Brain microvascular endothelial cell (primary cell): Measurements from ENCODE around the gene EPPIN.
"Not testable (repeated sequence)": the region's sequence is repeated elsewhere in the genome, so short reads cannot be mapped to it uniquely, and the experiment has no call there.

Experiments
- DNase-seq: peaks from one replicate; pipeline ENCODE4 v3.0.0-alpha.2; 2020
- H3K27ac ChIP-seq: fragments of 250-450 bp; sonication (Bioruptor Pico); 2 replicates; pipeline ENCODE4 v1.5.1; 2020; ENCODE audit warnings: mild to moderate bottlenecking, moderate library complexity
- H3K27me3 ChIP-seq: fragments of 250-450 bp; sonication (Bioruptor Pico); replicated peaks from 2 replicates; pipeline ENCODE4 v1.5.1; 2020; ENCODE audit warnings: mild to moderate bottlenecking
- H3K36me3 ChIP-seq: fragments of 250-450 bp; sonication (Bioruptor Pico); replicated peaks from 2 replicates; pipeline ENCODE4 v1.5.1; 2020; ENCODE audit warnings: mild to moderate bottlenecking
- H3K4me3 ChIP-seq: 2 replicates; pipeline ENCODE4 v1.5.1; 2011; ENCODE audit warnings: low read depth, mild to moderate bottlenecking, control low read depth, low read length, moderate library complexity
- in situ Hi-C: cut with HindIII; loops from 2 replicates; pipeline ENCODE4 v1.10.0; 2017; ENCODE audit warnings: low sequenced_read_pairs, low pct_ligation_motif_present
- TF ChIP-seq, protein P1 (sequence below): IDR thresholded peaks from 2 replicates; pipeline ENCODE4 v1.5.1; 2011; ENCODE audit warnings: low read depth, mild to moderate bottlenecking, moderate library complexity, low read length, control low read depth, inconsistent platforms; ENCODE audit errors: missing control alignments

Gene EPPIN

DNA sequence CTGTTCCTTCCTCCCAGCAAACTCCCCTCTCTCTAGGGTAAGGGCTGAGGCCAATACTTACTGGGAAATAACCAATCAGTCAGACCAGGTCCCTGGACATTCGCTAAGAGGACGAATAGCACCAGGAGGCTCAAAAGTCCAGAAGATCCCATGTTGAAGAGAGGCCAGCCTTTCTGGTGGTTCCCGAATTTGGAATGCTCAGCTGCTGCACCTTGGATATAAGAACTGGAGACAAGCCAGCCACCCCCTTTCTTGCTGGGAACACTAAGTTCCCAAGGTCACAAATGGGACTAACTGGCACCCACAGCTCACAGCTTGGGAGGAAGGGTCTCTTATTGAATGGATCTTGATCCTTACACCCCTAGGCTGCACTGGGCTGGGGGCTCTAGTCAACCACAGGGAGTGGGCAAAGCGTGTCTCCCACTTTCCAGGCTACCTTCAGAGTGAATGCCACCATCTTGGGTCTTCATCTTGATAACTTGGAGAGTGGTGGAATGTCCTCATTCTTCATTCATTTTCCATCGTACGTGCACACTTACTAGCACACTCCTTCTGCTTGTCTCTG lies at the start of gene EPPIN:
TSS of gene EPPIN (minus strand) at position 196 of the 565 bp plus-strand sequence. CDS start at position 152, 44 bp downstream.
- no peak for DNase-seq
- H3K4me3 ChIP-seq, result no peak within 1 kb of the TSS
- no peaks in the 10 kb centered on the region for H3K36me3 ChIP-seq
- TF ChIP-seq, protein P1, sequence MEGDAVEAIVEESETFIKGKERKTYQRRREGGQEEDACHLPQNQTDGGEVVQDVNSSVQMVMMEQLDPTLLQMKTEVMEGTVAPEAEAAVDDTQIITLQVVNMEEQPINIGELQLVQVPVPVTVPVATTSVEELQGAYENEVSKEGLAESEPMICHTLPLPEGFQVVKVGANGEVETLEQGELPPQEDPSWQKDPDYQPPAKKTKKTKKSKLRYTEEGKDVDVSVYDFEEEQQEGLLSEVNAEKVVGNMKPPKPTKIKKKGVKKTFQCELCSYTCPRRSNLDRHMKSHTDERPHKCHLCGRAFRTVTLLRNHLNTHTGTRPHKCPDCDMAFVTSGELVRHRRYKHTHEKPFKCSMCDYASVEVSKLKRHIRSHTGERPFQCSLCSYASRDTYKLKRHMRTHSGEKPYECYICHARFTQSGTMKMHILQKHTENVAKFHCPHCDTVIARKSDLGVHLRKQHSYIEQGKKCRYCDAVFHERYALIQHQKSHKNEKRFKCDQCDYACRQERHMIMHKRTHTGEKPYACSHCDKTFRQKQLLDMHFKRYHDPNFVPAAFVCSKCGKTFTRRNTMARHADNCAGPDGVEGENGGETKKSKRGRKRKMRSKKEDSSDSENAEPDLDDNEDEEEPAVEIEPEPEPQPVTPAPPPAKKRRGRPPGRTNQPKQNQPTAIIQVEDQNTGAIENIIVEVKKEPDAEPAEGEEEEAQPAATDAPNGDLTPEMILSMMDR, result no peak
- in situ Hi-C loops, result no loop called here
- no peaks in the 10 kb centered on the region for H3K27me3 ChIP-seq
- no peak within 1 kb of the TSS for H3K27ac ChIP-seq

DNA sequence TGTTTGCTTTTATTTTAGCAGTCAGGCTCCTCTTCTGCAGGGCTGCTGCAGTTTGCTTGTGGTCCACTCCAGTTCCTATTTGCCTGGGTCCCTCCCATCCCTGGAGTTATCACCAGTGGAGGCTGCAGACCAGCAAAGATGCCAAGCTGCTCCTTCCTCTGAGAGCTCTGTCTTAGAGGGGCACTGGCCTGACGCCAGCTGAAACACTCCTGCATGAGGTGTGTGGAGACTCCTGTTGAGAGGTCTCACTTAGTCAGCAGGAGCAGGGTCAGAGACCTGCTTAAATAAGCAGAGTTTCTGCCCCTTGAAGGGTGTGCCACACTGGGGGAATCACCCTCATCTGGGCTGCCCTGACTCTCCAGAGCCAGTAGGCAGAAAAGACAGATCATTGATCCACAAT lies 48.0 kb upstream of the EPPIN start:
- in situ Hi-C loops, result no loop called here
- no peak for DNase-seq
- TF ChIP-seq, protein P1, result no peak
- Histone ChIP-seq H3K27ac (no peak overlapping the region), H3K36me3 (no peaks in the 10 kb centered on the region), H3K4me3 (no peak overlapping the region), H3K27me3 (no peaks in the 10 kb centered on the region)

DNA sequence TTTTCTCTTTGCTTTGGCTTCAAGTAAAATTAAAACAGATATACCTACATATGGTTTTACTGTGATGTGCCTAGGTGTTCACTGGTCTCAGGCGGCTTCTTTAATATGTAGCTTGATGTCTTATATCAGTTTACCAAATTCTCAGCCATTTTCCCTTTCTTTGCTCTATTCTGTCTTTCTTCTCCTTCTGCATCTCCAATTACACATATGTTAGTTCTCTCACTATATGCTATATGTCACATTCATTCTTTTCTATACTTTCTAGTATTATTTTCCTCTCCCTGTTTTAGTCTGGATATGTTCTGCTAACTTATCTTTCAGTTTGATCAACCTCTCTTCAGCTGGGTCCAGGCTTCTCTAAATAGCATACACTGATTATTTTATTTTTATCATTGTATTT lies 46.3 kb upstream of the EPPIN start:
- TF ChIP-seq, protein P1, result no peak
- no peak for DNase-seq
- in situ Hi-C loops, result no loop called here
- Histone ChIP-seq H3K27me3 (no peaks in the 10 kb centered on the region), H3K4me3 (no peak overlapping the region), H3K36me3 (no peaks in the 10 kb centered on the region), H3K27ac (no peak overlapping the region)

DNA sequence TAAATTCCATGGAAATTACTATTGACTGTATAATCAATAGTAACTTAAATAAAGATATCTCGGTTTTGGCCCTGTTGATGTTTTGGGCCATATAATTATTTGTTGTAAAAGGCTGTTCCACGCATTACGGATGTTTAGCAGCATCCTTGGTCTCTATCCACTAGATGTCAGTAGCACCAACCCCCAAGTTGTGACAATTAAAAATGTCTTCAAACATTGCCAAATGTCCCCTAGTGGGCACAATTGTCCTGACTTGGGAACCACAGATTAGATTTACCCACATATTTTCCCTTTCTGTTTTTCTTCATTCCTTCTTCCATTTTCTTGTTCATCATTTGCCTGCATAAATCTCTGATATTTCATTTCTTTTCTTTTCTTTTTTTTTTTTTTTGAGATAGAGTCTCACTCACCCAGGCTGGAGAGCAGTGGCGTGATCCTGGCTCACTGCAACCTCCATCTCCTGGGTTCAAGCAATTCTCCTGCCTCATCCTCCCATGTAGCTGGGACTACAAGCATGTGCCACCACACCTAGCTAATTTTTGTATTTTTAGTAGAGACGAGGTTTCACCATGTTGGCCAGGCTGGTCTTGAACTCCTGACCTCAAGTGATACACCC lies 45.5 kb upstream of the EPPIN start:
- no peaks in the 10 kb centered on the region for H3K27me3 ChIP-seq
- H3K4me3 ChIP-seq, result no peak overlapping the region
- DNase-seq, result peak; percentile 32
- H3K27ac ChIP-seq, result no peak overlapping the region
- H3K36me3 ChIP-seq, result no peaks in the 10 kb centered on the region
- in situ Hi-C loops, result no loop called here
- TF ChIP-seq, protein P1, result peak; percentile 79

DNA sequence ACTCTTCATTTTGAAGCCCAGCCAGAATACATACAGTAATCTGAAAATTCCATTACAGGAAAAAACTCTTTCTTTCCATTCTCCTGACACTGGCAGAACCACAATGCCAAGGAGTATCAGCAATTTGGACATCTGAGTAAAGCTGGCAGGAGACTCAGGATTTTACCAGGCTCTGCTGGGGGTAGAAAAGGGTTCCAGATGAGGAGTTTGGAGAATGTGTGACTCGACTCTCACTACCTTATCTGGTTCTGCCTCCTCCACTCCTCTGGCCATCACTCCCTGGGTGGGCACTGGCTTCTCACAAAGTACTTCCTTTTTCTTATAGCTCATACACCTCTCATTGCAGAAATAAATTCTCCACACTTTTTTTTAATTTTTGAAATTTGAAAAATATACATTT lies 42.5 kb upstream of the EPPIN start:
- no peak for DNase-seq
- Histone ChIP-seq H3K4me3 (no peak overlapping the region), H3K36me3 (no peaks in the 10 kb centered on the region), H3K27me3 (no peaks in the 10 kb centered on the region), H3K27ac (no peak overlapping the region)
- TF ChIP-seq, protein P1, result no peak
- in situ Hi-C loops, result no loop called here

DNA sequence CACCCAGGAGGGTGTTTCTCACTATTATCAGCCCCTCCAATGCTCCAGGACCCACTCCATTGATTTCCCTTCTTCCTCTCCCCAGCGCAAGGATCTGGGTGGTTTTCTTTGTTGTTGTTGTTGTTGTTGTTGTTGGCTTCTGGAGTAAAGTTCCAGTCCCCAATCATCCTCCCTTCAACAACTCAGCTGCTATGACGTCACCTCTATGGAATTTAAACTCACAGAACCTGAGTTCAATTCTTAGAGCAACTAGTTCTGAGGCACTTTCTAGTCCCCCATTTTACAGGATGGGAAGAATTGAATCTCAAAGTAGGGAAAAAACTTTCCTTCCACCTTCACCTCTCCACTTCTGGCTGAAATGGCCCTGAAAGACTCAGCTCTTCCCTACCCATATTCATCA lies 41.6 kb upstream of the EPPIN start:
- Histone ChIP-seq H3K36me3 (no peaks in the 10 kb centered on the region), H3K27me3 (no peaks in the 10 kb centered on the region), H3K27ac (no peak overlapping the region), H3K4me3 (no peak overlapping the region)
- DNase-seq, result no peak
- in situ Hi-C loops, result no loop called here
- TF ChIP-seq, protein P1, result no peak

DNA sequence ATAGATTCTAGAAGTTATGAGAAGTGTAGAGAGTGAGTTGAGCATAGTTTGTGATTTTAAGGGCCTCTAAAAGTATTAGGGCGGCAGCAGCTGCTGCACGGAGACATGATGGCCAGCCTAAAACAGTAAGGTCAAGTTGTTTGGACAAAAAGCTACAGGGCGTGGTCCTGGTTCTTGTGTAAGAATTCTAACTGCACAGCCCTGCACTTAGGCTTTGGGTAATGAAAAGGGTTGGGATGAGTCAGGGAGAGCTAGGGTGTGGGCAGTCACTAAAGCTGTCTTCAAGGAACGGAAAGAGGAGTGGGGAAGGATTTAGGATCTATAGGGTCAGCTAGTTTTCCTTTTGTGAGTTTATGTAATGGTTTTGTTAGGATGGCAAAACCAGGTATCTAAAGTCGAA lies 38.8 kb upstream of the EPPIN start:
- H3K4me3 ChIP-seq, H3K36me3 ChIP-seq, H3K27ac ChIP-seq, H3K27me3 ChIP-seq, in situ Hi-C loops, DNase-seq: not testable (repeated sequence)

DNA sequence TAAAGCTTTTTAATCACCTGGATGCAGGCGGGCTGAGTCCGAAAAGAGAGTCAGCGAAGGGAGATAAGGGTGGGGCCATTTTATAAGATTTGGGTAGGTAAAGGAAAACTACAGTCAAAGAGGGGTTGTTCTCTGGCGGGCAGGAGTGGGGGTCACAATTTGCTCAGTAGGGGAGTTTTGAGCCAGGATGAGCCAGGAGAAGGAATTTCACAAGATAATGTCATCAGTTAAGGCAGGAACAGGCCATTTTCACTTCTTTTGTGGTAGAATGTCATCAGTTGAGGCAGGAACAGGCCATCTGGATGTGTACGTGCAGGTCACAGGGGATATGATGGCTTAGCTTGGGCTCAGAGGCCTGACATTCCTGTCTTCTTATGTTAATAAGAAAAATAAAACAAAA lies 37.1 kb upstream of the EPPIN start:
- H3K27ac ChIP-seq, H3K36me3 ChIP-seq, DNase-seq, H3K27me3 ChIP-seq, H3K4me3 ChIP-seq, in situ Hi-C loops: not testable (repeated sequence)
